Stimulated activated naive CD4-positive, alpha-beta T cell treated with Interleukin-2 at 50 U/mL for 16 hours (primary cell): ENCODE results near the gene AGT.
"Not testable (repeated sequence)": the region's sequence is repeated elsewhere in the genome, so short reads cannot be mapped to it uniquely, and the experiment has no call there.

Source experiments
- DNase-seq: peaks from one replicate; lab custom pipeline; 2025; lab: John Stamatoyannopoulos, UW

AGT gene

DNA sequence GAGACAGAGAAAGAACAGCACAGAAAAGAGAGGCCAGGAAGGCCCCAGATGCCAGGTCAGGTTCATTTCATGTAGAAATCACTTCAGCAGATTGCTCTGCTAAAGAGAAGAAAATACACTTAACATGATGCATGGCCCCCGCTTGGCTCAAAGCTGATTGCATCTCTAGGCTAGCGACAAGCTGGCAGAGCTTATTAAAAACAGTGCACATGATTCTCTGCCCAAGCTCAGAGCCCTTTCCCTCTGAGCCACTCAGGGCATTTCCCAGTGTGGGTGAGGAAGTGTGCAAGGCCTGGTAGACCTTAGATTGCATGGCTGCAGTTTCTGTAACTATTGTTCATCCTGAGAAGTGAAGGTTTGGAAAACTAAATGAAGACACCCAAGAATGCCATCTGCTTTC is 30.0 kb upstream of the AGT start:
- DNase-seq, result no peak

DNA sequence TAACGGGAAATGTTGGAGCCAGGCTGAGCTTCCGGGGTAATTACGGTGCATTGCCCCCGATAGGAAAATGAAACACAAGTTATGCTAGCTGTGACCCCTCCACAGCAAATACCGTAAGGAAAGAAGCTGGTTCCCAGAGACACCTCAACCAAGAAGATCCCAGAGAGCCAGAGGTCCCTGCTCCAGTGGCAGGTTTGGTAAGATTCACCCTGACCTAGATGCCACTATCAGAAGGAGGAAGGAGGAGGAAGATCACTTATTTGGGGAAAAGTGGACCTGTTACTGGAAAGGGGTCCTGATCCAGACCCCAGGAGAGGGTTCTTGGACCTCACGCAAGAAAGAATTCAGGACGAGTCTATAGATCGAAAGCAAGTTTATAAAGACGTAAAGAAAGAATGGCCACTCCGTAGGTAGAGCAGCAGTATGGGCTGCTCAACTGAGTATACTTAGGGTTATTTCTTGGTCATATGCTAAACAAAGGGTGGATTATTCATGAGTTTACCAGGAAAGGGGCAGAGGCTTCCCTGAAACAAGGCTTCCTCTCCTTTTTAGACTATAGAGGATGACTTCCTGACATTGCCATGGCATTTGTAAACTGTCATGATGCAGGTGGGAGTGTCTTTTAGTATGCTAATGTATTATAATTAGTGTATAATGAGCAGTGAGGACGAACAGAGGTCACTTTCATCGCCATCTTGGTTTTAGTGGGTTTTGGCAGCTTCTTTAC is 25.8 kb upstream of the AGT start:
- DNase-seq, result no peak

DNA sequence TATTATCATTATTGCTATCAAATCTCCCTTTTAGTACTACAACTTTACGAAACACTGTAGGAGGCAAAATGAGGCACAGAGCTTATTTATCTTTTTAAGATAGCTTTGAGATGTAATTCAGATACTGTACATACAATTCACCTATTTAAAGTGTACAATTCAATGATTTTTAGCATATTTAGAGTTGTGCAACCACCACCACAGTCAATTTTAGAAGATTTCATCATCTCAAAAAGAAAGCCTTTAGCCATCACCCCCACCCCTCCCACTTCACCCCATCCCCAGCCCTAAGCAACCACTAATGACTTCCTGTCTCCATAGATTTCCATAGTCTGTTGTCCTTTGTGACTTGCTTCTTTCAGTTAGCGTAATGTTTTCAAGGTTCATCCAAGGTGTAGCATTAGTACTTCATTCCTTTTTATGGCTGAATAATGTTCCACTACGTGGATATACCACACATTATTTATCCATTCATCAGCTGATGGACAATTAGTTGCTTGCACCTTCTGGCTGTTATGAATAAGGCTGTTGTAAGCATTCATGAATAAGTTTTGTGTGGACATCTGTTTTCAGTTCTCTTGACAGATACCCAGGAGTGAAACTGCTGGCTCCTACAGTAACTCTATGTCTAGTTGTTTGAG is 23.8 kb upstream of the AGT start:
- no peak for DNase-seq

DNA sequence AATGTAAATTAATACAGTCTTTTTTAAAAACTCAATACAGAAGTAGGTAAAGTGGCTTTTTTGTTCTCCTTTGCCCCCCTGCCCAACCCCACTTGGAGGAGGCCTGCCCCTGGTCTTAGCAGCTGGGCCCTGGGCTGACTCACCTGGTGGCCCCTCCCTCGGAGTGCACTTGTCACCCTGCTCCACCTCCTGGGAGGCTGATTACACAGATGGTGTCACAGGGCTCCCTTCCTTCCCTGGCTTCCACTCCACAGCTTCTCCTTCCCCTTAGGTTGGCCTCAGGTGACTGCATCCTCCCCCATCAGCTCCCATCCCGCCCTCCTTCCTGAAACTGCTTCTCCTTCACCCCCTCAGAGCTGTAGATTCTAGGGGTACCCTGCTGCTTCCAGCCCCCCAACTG is 21.5 kb upstream of the AGT start:
- no peak for DNase-seq

DNA sequence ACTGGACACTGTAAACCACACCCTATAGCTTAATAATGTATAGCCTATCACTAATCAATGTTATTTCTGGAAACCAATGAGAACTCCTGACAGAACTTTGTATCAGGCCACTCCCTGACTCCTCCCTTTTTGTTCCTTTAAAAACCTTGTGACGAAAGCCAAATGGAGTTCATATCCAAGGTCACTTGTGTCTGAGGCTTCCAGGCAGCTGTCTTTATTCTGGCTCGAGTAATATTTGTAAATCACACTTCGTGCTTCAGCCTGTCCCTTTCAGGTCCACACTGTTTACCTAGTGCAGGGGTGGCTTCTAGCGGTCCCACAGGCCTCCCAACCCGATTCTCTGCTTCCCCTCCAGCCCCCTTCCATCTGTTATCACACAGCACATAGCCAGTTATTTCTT is 17.1 kb upstream of the AGT start:
- DNase-seq, result no peak

DNA sequence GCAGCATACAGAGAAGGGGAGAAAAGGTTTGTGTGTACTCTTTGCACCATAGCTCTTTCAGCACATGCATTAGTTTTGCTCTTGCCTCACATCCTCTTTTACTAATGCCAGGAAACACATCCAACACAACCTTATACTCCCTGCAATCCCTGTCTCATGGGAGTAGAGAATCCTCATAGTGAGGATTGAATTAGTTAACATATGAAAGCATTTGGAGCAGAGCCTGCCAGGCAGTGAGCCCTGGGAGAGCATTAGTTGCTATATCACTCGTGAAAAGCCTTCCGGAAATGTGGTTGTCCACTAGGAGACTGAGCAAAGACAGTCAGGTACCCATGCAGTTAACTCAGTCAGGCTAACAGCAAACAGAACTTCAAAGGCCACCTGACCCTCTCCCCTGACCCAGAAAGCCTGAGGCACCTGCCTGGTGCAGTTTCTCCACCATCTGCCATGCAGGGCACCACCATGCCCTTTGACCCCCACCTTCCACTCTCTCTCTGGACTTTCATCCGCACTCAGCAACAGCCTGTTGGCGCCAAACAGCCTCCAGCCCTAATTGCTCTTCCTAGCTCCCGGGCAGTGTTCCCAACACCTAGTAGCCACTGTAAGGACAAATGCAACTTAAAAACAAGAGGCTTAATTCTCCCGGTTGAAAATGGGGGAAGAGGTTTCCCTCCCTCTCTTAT is 14.9 kb upstream of the AGT start:
- no peak for DNase-seq

DNA sequence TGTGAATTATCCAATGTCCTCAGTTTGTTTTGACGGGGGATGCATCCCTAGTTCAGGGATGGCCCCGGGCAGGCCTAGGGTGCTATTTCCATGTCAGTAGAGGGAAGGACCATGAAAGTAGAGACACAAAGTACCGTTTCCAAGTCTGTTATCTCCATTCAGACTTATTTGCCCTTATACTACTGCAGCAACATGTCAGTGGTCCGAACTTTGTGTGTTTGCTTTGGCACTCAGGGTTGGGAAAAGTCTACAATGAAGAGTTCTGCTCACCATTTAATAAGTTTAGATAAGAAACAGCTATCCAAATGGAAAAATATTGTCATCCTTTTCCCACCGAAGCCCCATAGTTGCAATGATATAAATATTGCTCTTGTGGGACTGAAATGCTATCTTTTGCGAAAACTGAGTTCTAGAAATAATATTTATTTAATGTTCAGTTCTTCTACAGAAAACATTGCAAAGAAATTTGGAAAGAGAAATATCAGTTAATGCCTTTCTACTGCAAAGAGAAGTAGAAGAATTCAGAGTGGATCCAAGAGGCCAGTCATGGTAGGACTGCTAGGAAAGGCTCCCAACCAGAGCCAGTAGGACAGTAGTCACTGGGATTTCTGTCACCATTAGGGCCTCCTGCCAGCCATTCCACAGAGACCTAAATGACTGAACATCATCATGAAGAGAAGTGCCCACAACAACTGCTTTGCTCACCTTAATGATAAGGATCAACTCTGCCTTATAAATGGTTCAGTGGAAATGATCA is 11.5 kb upstream of the AGT start:
- DNase-seq, result no peak

DNA sequence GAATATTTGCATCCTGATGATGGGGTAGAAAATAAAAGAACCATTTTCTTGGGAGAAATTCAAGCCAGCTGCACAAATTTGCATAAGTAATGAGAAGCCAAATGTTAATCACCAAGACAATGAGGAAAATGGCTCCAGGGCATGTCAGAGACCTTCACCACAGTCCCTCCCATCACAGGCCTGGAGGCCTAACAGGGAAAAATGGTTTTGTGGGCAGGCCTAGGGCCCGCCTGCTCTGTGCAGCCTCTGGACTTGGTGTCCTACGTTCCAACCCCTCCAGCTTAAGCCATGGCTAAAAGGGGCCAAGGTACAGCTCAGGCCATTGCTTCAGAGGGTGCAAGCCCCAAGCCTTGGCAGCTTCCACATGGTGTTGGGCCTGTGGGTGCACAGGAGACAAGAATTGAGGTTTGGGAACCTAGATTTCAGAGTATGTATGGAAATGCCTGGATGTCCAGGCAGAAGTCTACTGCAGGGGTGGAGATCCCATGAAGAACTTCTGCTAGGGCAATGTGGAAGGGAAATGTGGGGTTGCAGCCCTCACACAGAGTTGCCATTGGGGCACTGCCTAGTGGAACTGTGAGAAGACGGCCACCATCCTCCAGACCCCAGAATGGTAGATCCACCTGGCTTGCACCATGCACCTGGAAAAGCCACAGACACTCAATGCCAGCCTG is 8.1 kb upstream of the AGT start:
- not testable (repeated sequence) for DNase-seq

DNA sequence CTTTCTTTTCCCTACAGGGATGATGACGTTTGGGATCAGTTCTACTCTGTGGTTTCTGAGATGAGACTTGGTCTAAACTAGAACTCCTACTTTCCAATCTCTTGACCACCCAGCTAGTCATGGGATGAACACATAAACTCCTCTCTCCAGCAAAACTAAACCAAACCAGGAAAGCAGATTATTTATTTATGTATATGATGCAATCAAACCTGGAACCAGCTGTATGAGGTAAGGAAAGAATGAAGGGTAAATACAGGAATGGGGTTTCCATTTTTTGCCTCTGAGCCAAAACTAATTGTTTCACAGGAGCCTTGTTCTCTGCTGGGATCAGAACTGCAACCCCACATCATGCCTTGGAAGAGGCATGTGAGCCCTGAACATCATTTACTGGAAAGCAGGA is 3.3 kb upstream of the AGT start:
- no peak for DNase-seq

DNA sequence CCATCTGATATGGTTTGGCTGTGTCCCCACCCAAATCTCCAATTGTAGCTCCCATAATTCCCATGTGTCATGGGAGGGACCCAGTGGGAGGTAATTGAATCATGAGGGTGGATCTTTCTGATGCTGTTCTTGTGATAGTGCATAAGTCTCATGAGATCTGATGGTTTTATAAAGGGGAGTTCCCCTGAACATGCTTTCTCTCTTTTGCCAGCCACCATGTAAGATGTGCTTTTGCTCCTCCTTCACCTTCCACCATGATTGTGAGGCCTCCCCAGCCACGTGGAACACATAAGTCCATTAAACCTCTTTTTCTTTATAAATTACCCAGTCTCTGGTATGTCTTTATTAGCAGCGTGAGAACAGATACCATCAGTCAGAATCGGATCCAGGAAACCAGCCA is 2.5 kb upstream of the AGT start:
- DNase-seq, result not testable (repeated sequence)

DNA sequence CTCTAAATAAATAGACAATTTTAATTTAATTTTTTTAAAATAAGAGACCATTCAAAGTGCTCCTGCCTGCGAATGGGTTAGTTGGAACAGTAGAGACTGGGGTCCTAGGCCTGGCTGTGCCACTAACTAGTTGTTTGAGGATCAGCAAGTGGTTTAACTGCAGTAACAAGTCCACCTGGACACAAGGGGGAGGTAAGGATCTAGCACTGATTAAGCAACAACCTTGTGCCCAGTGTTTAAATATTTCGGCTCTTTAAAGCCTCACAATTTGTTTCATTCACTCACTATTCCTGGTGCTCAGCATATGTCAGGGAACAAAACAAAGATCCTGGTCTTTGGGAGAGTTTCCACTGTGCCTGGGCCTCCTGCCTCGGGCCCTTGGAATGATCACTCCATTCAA is 1.6 kb upstream of the AGT start:
- DNase-seq, result no peak

DNA sequence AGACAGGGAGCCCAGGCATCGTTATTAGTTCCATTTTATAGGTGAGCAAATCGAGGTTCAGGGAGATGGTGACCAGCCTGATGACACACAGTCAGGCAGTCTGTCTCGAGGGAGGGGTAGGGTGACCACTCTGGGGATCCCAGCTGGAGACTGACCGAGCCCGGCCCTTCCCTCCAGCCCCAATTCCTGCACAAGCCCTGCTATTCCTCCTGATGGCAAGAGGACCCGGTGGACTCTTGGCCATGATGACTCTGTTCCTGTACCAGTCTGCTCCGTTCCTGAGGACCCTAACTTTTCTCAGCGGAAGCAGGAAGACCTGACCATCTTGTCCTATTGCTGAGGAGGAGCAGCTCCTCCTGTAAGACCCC is 391 bp downstream of the AGT start:
- no peak for DNase-seq

DNA sequence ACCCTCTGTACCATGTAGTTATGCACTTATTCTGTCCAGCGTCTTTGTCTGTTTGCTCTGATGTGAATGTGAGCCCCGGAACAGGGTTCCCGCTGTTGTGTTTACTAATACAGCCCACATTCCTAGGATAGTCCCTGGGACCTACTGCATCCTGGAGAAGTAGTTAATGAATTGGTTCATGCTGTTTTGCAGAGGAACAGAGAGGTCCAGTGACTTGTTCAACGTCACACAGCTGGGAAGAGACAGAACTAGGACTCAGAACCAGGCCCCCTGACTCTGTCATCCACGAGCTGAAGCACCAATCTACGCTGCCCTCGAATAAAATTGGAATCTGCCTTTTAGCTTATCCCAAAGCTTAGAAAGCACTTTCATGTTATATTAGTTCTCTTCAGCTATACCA is 784 bp downstream of the AGT start:
- no peak for DNase-seq

DNA sequence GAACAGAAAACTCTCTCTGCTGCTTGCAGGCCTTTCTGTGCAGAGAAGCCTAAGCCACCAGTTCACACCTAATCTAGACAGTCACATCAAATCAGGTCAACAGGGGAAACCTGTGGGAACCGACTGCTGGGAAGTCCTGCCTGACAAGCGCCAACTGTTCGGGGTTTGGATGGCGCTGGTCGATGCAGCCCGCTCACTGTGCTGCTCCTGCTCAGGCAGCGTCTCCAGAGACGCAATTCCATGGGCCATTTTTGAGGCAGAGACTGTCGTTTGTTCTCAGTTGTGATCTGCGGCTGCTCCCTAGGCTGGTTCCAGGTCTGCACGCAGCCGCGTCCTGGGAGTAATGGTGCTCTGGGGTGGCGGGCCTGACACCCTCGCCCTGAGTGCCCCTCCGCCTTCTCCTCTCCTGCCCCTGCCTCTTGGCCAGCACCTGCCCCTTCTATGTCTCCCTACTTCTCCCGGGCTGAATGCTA is 1.4 kb downstream of the AGT start:
- no peak for DNase-seq

DNA sequence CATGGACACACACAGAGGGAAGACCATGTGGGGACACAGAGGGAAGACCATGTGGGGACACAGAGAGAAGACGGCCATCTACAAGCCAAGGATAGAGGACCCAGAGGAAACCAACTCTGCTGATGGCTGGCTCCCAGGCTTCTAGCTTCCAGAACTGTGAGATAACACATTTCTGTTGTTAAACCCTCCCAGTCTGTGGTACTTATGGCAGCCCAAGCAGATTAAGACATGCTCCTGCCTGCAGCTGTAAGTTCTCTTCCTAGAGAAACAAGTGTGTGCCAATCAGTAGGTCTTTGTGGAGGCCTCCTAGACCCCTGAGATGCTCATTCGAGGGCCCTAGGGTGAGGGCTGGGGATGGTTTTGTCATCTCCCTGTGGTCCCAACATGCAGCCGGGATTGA is 2.7 kb downstream of the AGT start:
- no peak for DNase-seq

DNA sequence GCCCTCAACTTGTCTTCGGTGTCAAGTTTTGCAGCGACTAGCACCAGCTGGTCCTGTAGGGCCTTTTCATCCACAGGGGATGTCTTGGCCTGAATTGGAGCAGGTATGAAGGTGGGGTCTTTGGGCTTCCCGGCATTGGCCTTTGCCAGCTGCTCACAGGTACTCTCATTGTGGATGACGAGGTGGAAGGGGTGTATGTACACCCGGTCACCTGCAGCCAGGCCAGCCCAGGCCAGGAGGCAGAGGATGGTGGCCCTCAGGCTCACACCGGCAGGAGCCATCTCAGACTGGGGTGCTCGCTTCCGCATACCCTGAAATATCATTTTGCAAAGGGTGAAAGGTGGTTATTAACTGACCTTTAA is 3.4 kb downstream of the AGT start:
- no peak for DNase-seq

DNA sequence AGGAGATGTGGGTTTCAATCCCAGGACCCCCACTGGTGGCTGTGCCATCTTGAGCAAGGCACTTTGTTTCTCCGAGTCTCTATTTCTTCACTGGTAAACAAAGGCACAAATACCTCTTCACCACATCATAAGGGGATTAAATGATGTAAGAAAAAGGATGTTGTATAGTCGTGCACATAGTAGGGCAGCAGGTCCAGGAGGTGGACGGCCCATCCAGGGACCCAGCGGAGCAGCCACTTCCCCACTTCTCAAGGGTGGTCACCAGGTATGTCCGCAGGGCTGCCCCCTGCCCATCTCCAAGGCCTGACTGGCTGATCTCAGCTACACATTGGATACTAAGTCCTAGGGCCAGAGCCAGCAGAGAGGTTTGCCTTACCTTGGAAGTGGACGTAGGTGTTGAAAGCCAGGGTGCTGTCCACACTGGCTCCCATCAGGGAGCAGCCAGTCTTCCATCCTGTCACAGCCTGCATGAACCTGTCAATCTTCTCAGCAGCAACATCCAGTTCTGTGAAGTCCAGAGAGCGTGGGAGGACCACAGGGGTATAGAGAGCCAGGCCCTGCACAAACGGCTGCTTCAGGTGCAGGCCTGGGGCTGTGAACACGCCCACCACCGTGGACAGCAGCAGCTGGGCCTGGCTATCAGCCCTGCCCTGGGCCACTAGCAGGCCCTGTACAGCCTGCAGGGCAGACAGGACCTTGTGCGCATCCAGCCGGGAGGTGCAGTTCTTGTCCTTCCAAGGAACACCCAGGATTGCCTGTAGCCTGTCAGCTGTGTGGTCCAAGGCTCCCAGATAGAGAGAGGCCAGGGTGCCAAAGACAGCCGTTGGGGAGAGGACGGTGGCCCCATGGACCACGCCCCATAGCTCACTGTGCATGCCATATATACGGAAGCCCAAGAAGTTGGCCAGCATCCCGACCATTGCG is 4.0 kb downstream of the AGT start:
- no peak for DNase-seq

DNA sequence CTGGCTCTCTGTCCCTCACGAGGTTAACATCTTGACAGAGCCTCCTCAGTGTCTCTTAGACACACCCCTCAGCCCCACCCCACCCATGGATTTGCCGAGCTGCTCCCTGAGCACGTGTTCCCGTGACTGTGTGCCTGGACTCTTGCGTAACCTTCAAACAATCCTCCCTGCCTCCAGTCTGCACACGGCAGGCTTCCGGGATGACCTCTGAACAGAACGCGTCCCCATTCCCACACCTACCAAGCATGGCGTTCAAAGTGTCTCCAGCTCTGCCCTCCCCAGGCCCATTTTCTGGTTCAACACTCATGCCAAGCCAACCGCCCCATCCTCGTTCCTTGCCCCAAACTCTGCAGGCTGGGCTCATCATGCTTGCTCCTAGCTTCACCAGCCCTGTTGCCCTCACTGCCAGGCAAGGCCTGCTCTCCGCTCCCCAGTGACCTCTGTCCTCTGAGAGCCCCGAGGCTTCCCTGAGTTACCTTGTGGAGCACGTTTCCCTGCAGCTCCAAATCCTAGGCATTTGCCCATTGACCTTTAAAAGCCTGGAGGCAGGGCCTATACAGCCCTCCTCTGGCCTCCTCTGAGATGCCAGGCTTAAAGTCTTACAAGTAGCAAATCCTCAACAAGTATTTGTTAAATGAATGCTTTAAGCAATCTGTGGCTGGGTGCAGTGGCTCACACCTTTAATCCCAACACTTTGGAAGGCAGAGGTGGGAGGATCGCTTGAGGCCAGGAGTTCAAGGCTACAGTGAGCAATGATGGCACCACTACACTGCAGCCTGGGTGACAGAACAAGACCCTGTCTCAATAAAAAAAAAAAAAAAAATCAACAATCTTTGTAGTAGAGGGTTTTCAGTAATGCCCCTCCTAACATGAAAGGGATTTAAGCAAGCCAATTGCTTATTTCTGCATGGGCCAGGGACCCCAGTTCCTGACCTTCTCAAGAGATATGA is 5.0 kb downstream of the AGT start:
- DNase-seq, result no peak

DNA sequence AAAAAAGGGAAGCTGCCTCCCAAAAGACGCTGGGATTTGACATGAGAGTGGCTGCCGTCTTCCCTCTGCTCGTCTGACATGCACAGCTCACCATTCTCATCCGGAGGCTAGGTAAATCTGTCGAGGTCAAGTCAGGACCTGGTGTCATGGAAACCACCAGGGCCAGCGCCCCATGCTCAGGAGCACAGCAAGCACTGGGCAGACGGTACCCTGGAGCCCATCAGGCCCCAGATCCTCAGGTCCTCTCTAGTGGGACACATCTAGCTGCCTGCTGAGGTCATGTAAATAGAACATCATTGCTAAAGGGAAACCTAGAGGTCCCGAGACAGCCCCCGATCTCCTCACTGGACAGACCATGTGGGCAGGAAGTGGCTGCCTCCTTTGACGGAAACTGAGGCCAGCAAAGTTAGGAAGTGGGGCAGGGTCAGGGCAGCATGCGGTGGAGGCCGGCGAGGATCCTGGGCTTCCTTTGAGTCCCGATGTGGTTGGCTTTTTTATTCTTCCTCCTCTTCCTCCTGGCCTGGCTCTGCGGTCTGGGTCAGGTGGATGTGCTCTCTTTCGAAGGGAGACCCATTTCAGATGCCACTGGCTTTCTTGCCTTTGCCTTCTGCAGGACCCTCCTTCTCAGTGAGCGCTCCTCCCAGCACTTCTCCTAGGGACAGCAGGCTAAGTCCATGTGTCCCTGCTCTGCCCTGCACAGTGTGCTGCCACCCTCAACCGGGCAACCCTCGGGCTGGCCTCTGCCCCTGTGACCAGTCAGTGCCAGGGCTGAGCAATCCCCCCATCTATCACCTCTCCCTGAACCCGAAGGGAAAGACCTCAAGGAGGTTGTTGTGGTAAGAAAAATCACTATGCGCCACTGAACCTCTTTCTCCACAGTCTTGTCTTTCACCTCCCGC is 5.9 kb downstream of the AGT start:
- no peak for DNase-seq
